C4-2B (cell line): ENCODE results near the gene MBTPS1.

ENCODE experiments used
- CTCF ChIP-seq: fragments of 450-650 bp; conservative IDR thresholded peaks from 2 replicates; pipeline ENCODE4 v1.5.1; 2017; ENCODE audit warnings: mild to moderate bottlenecking
- ZFX ChIP-seq: fragments of 450-650 bp; IDR thresholded peaks from 2 replicates; pipeline ENCODE4 v1.6.1; 2017

GRCh38 chr16:84015399-84015798 is 101.3 kb downstream of the MBTPS1 start:
- no peak for TF ChIP-seq CTCF
- no peak for TF ChIP-seq ZFX
